Mucosa of descending colon (tissue), 3 donors: Measurements from ENCODE around the gene USP31. TPM values are rescaled to one million over a fixed set of nuclear protein-coding genes. Genes with fewer than 3 reads are reported as not detected.

Experiments used
- ATAC-seq: fragments of 200-7000 bp; cut with Tn5 transposase; one replicate; pipeline ENCODE4 v1.9.1; 2020; ENCODE audit warnings: mild to moderate bottlenecking, moderate library complexity
- DNase-seq, 3 donors: peaks; one replicate each; pipeline ENCODE4 v3.0.0-alpha.2; 2020
- H3K36me3 ChIP-seq: fragments of 200-600 bp; one replicate; pipeline ENCODE4 v1.8.0; 2021; ENCODE audit warnings: low read depth, mild to moderate bottlenecking
- H3K4me1 ChIP-seq: fragments of 200-600 bp; one replicate; pipeline ENCODE4 v1.8.0; 2021; ENCODE audit warnings: low read depth, mild to moderate bottlenecking
- H3K4me3 ChIP-seq: fragments of 200-600 bp; one replicate; pipeline ENCODE4 v1.8.0; 2021; ENCODE audit warnings: mild to moderate bottlenecking
- H3K9me3 ChIP-seq: fragments of 200-600 bp; one replicate; pipeline ENCODE4 v1.8.0; 2021; ENCODE audit warnings: mild to moderate bottlenecking
- intact Hi-C, 2 donors: fragments of 100-400 bp; cut with DNase I in 1 of 2; cut with micrococcal nuclease in 1 of 2; formaldehyde crosslinking; loops; one replicate each; pipeline versions ENCODE4 v1.11.0 to v1.11.1; 2022; cut with DNase I, micrococcal nuclease
- total RNA-seq, 3 donors: library from RNA; stranded (reverse); fragmentation: NEBNext Ultra II Directional in 2 of 3; extraction: Animal tissue kit (Norgen Biotek cat#: 25700) in 2 of 3; gene quantifications; one replicate each; pipeline versions ENCODE4 v1.2.1 to v1.2.4, GENCODE V29; 2021 to 2023
- TF ChIP-seq, protein P1 (sequence below): fragments of 200-600 bp; IDR thresholded peaks from one replicate; pipeline ENCODE4 v1.8.0; 2022; ENCODE audit warnings: antibody characterized with exemption, mild to moderate bottlenecking
- donor health status: DM: no; HTN: no; CAD: no; lungs with moderate emphysema.
- donor health status: DM: no; HTN: no; CAD: no.
- donor health status: DM: no; HTN: yes; CAD: no.

Gene USP31
- total RNA-seq, 3 donors from 2014 or later, result 6.5 to 15.1 (median 7.7) TPM

DNA sequence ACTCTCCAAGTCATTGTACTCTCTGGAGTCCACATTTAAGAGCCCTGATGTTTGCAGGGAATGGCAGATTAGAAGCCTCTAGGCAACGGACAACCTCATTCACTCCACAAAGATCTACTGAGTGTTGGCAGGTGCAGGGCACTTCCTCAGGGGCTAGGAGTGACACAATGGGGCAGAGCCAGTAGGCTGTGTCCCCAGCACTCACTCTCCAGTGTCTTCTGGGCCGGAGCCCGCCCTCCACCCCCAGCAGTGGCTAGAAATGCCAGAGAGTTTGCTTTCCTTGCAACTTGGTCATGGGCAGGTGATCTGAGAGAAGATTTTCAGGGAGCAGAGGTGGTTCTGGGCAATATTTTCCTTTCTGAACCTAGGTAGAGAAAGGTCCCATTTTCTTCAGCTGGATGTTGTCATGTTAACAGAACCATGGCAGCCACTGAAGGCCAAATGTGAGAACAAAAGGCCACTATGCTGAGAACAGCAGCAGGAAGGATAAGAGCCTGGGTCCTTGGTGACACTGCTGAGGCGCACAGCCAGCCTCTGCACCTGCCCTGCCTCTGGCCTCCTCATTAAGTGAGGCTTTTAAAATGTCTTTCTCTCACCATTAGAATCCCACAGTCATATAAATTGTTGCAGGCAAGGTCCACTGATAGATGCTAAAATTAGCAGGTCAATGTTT is 96.2 kb downstream of the USP31 start:
- no peaks in the 10 kb centered on the region for H3K4me1 ChIP-seq
- ATAC-seq, result no peak
- no peak overlapping the region for H3K4me3 ChIP-seq
- no peak for DNase-seq
- no peaks in the 10 kb centered on the region for H3K36me3 ChIP-seq
- intact Hi-C loops, result no loop called here
- no peaks in the 10 kb centered on the region for H3K9me3 ChIP-seq
- TF ChIP-seq, protein P1, sequence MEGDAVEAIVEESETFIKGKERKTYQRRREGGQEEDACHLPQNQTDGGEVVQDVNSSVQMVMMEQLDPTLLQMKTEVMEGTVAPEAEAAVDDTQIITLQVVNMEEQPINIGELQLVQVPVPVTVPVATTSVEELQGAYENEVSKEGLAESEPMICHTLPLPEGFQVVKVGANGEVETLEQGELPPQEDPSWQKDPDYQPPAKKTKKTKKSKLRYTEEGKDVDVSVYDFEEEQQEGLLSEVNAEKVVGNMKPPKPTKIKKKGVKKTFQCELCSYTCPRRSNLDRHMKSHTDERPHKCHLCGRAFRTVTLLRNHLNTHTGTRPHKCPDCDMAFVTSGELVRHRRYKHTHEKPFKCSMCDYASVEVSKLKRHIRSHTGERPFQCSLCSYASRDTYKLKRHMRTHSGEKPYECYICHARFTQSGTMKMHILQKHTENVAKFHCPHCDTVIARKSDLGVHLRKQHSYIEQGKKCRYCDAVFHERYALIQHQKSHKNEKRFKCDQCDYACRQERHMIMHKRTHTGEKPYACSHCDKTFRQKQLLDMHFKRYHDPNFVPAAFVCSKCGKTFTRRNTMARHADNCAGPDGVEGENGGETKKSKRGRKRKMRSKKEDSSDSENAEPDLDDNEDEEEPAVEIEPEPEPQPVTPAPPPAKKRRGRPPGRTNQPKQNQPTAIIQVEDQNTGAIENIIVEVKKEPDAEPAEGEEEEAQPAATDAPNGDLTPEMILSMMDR, result no peak

GRCh38 chr16:23052221-23052620 is 97.0 kb downstream of the USP31 start:
- intact Hi-C loops, result no loop called here
- Histone ChIP-seq H3K4me3 (no peak overlapping the region), H3K4me1 (no peaks in the 10 kb centered on the region), H3K9me3 (no peaks in the 10 kb centered on the region), H3K36me3 (no peaks in the 10 kb centered on the region)
- ATAC-seq (no peak), DNase-seq (no peak)
- TF ChIP-seq, protein P1, result no peak

DNA sequence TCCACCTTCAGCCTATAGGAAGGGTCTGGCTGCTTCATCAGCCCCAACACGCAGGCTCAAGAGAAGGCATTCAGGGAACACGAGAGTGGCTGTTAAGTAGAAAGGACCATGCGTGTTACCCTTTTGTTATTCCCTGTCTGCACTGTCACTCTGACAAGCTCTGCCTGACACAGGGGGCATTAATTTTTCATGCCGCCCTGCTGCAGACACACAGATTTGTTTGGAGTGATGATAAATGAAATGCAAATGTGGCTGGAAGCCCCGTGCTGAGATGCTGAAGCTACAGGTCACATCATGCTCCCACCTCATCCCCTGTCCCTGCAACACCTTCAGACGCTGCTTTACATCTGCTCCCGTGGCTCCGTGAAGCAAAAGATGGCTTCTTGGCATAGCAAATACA is 97.7 kb downstream of the USP31 start:
- ATAC-seq (no peak), DNase-seq (no peak)
- no peaks in the 10 kb centered on the region for H3K4me1 ChIP-seq
- no peaks in the 10 kb centered on the region for H3K36me3 ChIP-seq
- TF ChIP-seq, protein P1, result no peak
- intact Hi-C loops, result no loop called here
- H3K4me3 ChIP-seq, result no peak overlapping the region
- no peaks in the 10 kb centered on the region for H3K9me3 ChIP-seq

- Histone ChIP-seq H3K4me3 (no peak overlapping the region), H3K9me3 (no peaks in the 10 kb centered on the region), H3K36me3 (no peaks in the 10 kb centered on the region), H3K4me1 (peaks cover 6% of the 10 kb centered on the region)
- no peak for ATAC-seq
- intact Hi-C loops, result no loop called here
- TF ChIP-seq, protein P1, result no peak
- no peak for DNase-seq
These were observed 101.1 kb downstream of the USP31 start for GRCh38 chr16:23048164-23048563.

- DNase-seq, result no peak
- intact Hi-C loops, result no loop called here
- TF ChIP-seq, protein P1, result no peak
- no peaks in the 10 kb centered on the region for H3K9me3 ChIP-seq
- peaks cover 6% of the 10 kb centered on the region for H3K4me1 ChIP-seq
- H3K4me3 ChIP-seq, result no peak overlapping the region
- no peaks in the 10 kb centered on the region for H3K36me3 ChIP-seq
- ATAC-seq, result no peak
These were observed 104.2 kb downstream of the USP31 start for GRCh38 chr16:23045025-23045424.

DNA sequence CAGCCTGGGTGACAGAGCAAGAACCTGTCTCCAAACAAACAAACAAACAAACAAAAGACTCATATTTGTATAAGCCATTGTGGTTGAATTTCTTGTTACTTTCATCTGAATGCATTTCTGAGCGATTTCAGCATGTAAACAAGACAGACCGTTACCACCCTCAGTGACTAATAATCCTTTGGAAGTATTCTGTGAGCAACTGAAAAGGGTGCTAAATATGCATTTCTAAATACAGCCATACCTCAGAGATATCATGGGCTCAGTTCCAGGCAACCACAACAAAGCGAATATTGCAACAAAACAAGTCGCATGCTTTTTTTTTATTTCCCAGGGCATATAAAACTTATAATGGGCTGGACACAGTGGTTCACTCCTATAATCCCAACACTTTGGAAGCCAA is 109.0 kb downstream of the USP31 start:
- intact Hi-C loops, result no loop called here
- H3K4me3 ChIP-seq, result no peak overlapping the region
- ATAC-seq (no peak), DNase-seq (no peak)
- peaks cover 6% of the 10 kb centered on the region for H3K4me1 ChIP-seq
- TF ChIP-seq, protein P1, result no peak
- no peaks in the 10 kb centered on the region for H3K36me3 ChIP-seq
- H3K9me3 ChIP-seq, result no peaks in the 10 kb centered on the region
